HepG2 (cell line): ENCODE data around the gene PIEZO1. TPM values are rescaled to one million over a fixed set of nuclear protein-coding genes. Genes with fewer than 3 reads are reported as not detected.

Experiments
- ATF4 ChIP-seq, 2 experiments: fragments of 450-650 bp in 1 of 2; sonication (generic) in 1 of 2; formaldehyde crosslinking; IDR thresholded peaks; 2 replicates each; pipeline versions ENCODE4 v1.5.0 to v1.8.0; 2020 to 2022; ENCODE audit warnings: mild to moderate bottlenecking in 1 of 2, missing genetic modification reagents in 1 of 2
- ATF6 ChIP-seq: sonication (generic); formaldehyde crosslinking; conservative IDR thresholded peaks from 2 replicates; pipeline ENCODE4 v1.4.0; 2020; ENCODE audit warnings: missing genetic modification reagents
- CHCHD3 ChIP-seq: sonication (generic); formaldehyde crosslinking; IDR thresholded peaks from 2 replicates; pipeline ENCODE4 v1.8.0; 2022; ENCODE audit warnings: mild to moderate bottlenecking, missing genetic modification reagents, moderate library complexity
- CSRNP1 ChIP-seq: sonication (generic); formaldehyde crosslinking; IDR thresholded peaks from 2 replicates; pipeline ENCODE4 v1.8.1; 2023; ENCODE audit warnings: mild to moderate bottlenecking, missing genetic modification reagents
- DMTF1 ChIP-seq: sonication (generic); formaldehyde crosslinking; IDR thresholded peaks from 2 replicates; pipeline ENCODE4 v1.4.0; 2020; ENCODE audit warnings: mild to moderate bottlenecking, missing genetic modification reagents
- FOXO1 ChIP-seq: sonication (generic); formaldehyde crosslinking; IDR thresholded peaks from 2 replicates; pipeline ENCODE4 v1.4.0; 2020; ENCODE audit warnings: missing genetic modification reagents
- GABPB1 ChIP-seq: IDR thresholded peaks from 2 replicates; pipeline ENCODE4 v1.6.1; 2016; ENCODE audit warnings: mild to moderate bottlenecking, missing genetic modification reagents, moderate library complexity, missing compliant biosample characterization
- KDM2A ChIP-seq: sonication (generic); formaldehyde crosslinking; IDR thresholded peaks from 2 replicates; pipeline ENCODE4 v1.4.0; 2020; ENCODE audit warnings: low read depth, missing genetic modification reagents, borderline replicate concordance
- KDM6A ChIP-seq: IDR thresholded peaks from 2 replicates; pipeline ENCODE4 v1.6.1; 2016; ENCODE audit warnings: low read depth
- MTA3 ChIP-seq: sonication (generic); formaldehyde crosslinking; IDR thresholded peaks from 2 replicates; pipeline ENCODE4 v1.4.0; 2020; ENCODE audit warnings: missing genetic modification reagents
- MXD4 ChIP-seq: IDR thresholded peaks from 2 replicates; pipeline ENCODE4 v1.6.1; 2016; ENCODE audit warnings: mild to moderate bottlenecking, missing biosample characterization, missing genetic modification reagents
- NCOA2 ChIP-seq: sonication (generic); formaldehyde crosslinking; IDR thresholded peaks from 2 replicates; pipeline ENCODE4 v1.8.0; 2022; ENCODE audit warnings: inconsistent platforms
- SALL2 ChIP-seq: sonication (generic); formaldehyde crosslinking; IDR thresholded peaks from 2 replicates; pipeline ENCODE4 v1.8.1; 2023; ENCODE audit warnings: mild to moderate bottlenecking, missing genetic modification reagents, inconsistent platforms
- TARDBP ChIP-seq: sonication (generic); formaldehyde crosslinking; IDR thresholded peaks from 2 replicates; pipeline ENCODE4 v1.8.0; 2022; ENCODE audit warnings: mild to moderate bottlenecking, missing genetic modification reagents
- TCF7L2 ChIP-seq: IDR thresholded peaks from 2 replicates; pipeline ENCODE4 v1.6.1; 2011; ENCODE audit warnings: mild to moderate bottlenecking, low read depth, low read length, moderate library complexity
- XRCC5 ChIP-seq: fragments of 200-400 bp; formaldehyde crosslinking; optimal IDR thresholded peaks from 2 replicates; pipeline ENCODE3; 2017; ENCODE audit warnings: mild to moderate bottlenecking, low read length
- ZFYVE20 ChIP-seq: sonication (generic); formaldehyde crosslinking; IDR thresholded peaks from 2 replicates; pipeline ENCODE4 v1.8.0; 2023; ENCODE audit warnings: low read depth, mild to moderate bottlenecking, moderate library complexity, missing genetic modification reagents, borderline replicate concordance
- ZNF446 ChIP-seq: sonication (generic); formaldehyde crosslinking; IDR thresholded peaks from 2 replicates; pipeline ENCODE4 v1.5.0; 2020; ENCODE audit warnings: mild to moderate bottlenecking, missing genetic modification reagents
- ZNF460 ChIP-seq: sonication (generic); formaldehyde crosslinking; IDR thresholded peaks from 2 replicates; pipeline ENCODE4 v1.5.1; 2020; ENCODE audit warnings: missing genetic modification reagents, mild to moderate bottlenecking, borderline replicate concordance
- ZNF709 ChIP-seq: sonication (generic); formaldehyde crosslinking; IDR thresholded peaks from 2 replicates; pipeline ENCODE4 v1.5.0; 2020; ENCODE audit warnings: mild to moderate bottlenecking, missing genetic modification reagents
- polyA plus RNA-seq, 8 experiments: library from polyadenylated mRNA; depleted of rRNA in 3 of 8; stranded (reverse) in 7 of 8; unstranded in 1 of 8; fragments of >200 nt; fragmentation: Illumina TruSeq in 4 of 8; extraction: Trizol in 4 of 8; gene quantifications; 2 replicates each; pipeline versions ENCODE4 v1.2.1 to v1.2.3, GENCODE V29; 2011 to 2016; ENCODE audit warnings: low read depth in 4 of 8, missing spikeins in 1 of 8, mixed read lengths in 1 of 8; ENCODE audit not compliant: insufficient read depth in 1 of 8
- total RNA-seq, 5 experiments: library from RNA; depleted of rRNA; stranded (reverse); fragments of >200 nt; fragmentation: Illumina TruSeq; extraction: Trizol; gene quantifications; 2 replicates each; pipeline ENCODE4 v1.2.3, GENCODE V29; 2016; ENCODE audit warnings: low read depth in 1 of 5

Gene PIEZO1
- total and polyA plus RNA-seq, 2 of the 13 experiments (the other 11 are each of a cell fraction or from before 2014, with no cell fraction given), result 67.9 to 85.0 TPM

GRCh38 chr16:88787579-88788314 lies 2.7 kb upstream of the PIEZO1 start (continued):
- no peak for TF ChIP-seq ATF6 (CRISPR knock-in tag)
- 0 out of 2 replicates have a peak, but pooled peaks have one; percentile 31 for TF ChIP-seq KDM2A (CRISPR knock-in tag)
- TF ChIP-seq MXD4 (CRISPR knock-in tag), result no peak
- peak; percentile 42; the same call in 1 of the 2 replicates for TF ChIP-seq FOXO1
- TF ChIP-seq KDM6A (CRISPR knock-in tag), result 0 out of 2 replicates have a peak, but pooled peaks have one; percentile 57
- no peak for TF ChIP-seq ZNF446 (CRISPR knock-in tag)
- TF ChIP-seq TARDBP (CRISPR knock-in tag), result peak; percentile 40; the same call in 1 of the 2 replicates
- TF ChIP-seq ZNF460 (CRISPR knock-in tag), result peak; percentile 94
- TF ChIP-seq ZNF709 (CRISPR knock-in tag), result no peak
- TF ChIP-seq XRCC5, result peak; percentile 48
- TF ChIP-seq CHCHD3 (CRISPR knock-in tag), result no peak
- no peak for TF ChIP-seq MTA3 (CRISPR knock-in tag)
- TF ChIP-seq GABPB1 (CRISPR knock-in tag), result no peak
- no peak for TF ChIP-seq ZFYVE20 (CRISPR knock-in tag)
- peak; percentile 57; the same call in 1 of the 2 replicates for TF ChIP-seq CSRNP1 (CRISPR knock-in tag)
- TF ChIP-seq DMTF1 (CRISPR knock-in tag), result no peak
- no peak for TF ChIP-seq SALL2
- no peak for TF ChIP-seq TCF7L2
- TF ChIP-seq ATF4 (CRISPR knock-in tag; IDR thresholded peaks at IDR 0.05), result no peak
- TF ChIP-seq NCOA2, result no peak
